Stomach (tissue), 9 donors: ENCODE data around the gene ALX4. TPM values are rescaled to one million over a fixed set of nuclear protein-coding genes. Genes with fewer than 3 reads are reported as not detected.

Experiments
- DNase-seq, 2 donors: peaks; one replicate each; pipeline versions ENCODE4 v3.0.0 to v3.0.0-alpha.2; 2013 to 2019
- H3K27ac ChIP-seq, 5 donors: fragments of 200-600 bp in 4 of 5; sonication (generic) in 4 of 5; one replicate each; pipeline ENCODE4 v1.5.1; 2013 to 2019; ENCODE audit warnings: mild to moderate bottlenecking in 1 of 5, moderate library complexity in 1 of 5
- H3K27me3 ChIP-seq, 3 donors: fragments of 200-600 bp; sonication (generic); one replicate each; pipeline ENCODE4 v1.5.1; 2017 to 2019; ENCODE audit warnings: mixed run types in 1 of 3
- H3K36me3 ChIP-seq, 4 donors: fragments of 200-600 bp; sonication (generic); 1 replicate in 3 of 4; 2 replicates in 1 of 4; pipeline ENCODE4 v1.5.1; 2016 to 2019
- H3K4me1 ChIP-seq, 4 donors: fragments of 200-600 bp; sonication (generic); one replicate each; pipeline ENCODE4 v1.5.1; 2016 to 2019
- H3K4me3 ChIP-seq, 4 donors: fragments of 200-600 bp; sonication (generic) in 3 of 4; one replicate each; pipeline ENCODE4 v1.5.1; 2016 to 2019; ENCODE audit warnings: mild to moderate bottlenecking in 1 of 4
- H3K9me3 ChIP-seq, 4 donors: fragments of 200-600 bp; sonication (generic); one replicate each; pipeline ENCODE4 v1.5.1; 2016 to 2019
- CTCF ChIP-seq, 7 experiments: fragments of 450-650 bp in 4 of 7; fragments of 200-600 bp in 3 of 7; sonication (generic) in 3 of 7; IDR thresholded peaks; one replicate each; pipeline ENCODE4 v1.5.1; 2016 to 2019; ENCODE audit warnings: antibody characterized with exemption in 7 of 7, control low read depth in 2 of 7, mild to moderate bottlenecking in 1 of 7
- EP300 ChIP-seq: sonication (generic); formaldehyde crosslinking; IDR thresholded peaks from one replicate; pipeline ENCODE4 v1.6.1; 2017; ENCODE audit warnings: antibody characterized with exemption
- POLR2A ChIP-seq, 4 donors: fragments of 450-650 bp; IDR thresholded peaks; one replicate each; pipeline ENCODE4 v1.6.1; 2016; ENCODE audit warnings: antibody characterized with exemption in 4 of 4, control low read depth in 2 of 4, mild to moderate bottlenecking in 1 of 4, moderate library complexity in 1 of 4
- POLR2AphosphoS5 ChIP-seq, 3 donors: sonication (generic); formaldehyde crosslinking; IDR thresholded peaks; one replicate each; pipeline ENCODE4 v1.6.1; 2016; ENCODE audit warnings: antibody characterized with exemption in 3 of 3
- WGBS, 5 donors: extraction: QIAGEN DNeasy Blood & Tissue Kit in 3 of 5; methylation state at CpG; one replicate each; pipeline versions ENCODE4 v1.1.5 to v1.1.7; 2013 to 2018; 5-methylcytosine and 5-hydroxymethylcytosine counted together
- intact Hi-C: fragments of 100-400 bp; cut with DNase I; formaldehyde crosslinking; loops from one replicate; pipeline ENCODE4 v1.15.1; 2023; ENCODE audit warnings: low total_unique reads
- polyA plus RNA-seq, 3 donors: library from polyadenylated mRNA; stranded (reverse); fragments of 200-250 nt; gene quantifications; one replicate each; pipeline ENCODE4 v1.2.3, GENCODE V29; 2013
- total RNA-seq, 5 donors: library from RNA; depleted of rRNA; stranded (reverse); fragments of >200 nt; gene quantifications; one replicate each; pipeline versions ENCODE4 v1.1.0 to v1.2.3, GENCODE V29; 2014 to 2016
- donor health status: healthy with polysubstance abuse.
- donor health status: Bipolar disorder and iron deficiency.
- donor health status: healthy.

ALX4 gene
- total and polyA plus RNA-seq, 8 donors: not detected

GRCh38 chr11:44300844-44301563 lies 8.9 kb downstream of the ALX4 start:
- peaks cover 21 to 82% (median 48%) of the 10 kb centered on the region in 3 donors for H3K27me3 ChIP-seq
- H3K27ac ChIP-seq: no peak overlapping the region
- no peaks in the 10 kb centered on the region for H3K9me3 ChIP-seq

GRCh38 chr11:44298862-44299261 lies 11.1 kb downstream of the ALX4 start:
- H3K27ac ChIP-seq: no peak overlapping the region

More at GRCh38 chr11:44300844-44301563, 8.9 kb downstream of the ALX4 start:
- 75 to 84% (median 76%) methylated on average over 5 to 6 of the region's 6 CpGs for WGBS, 5 donors
- intact Hi-C loops: no loop called here
- H3K4me3 ChIP-seq: no peak overlapping the region
- H3K4me1 ChIP-seq: peaks cover 20 to 26% (median 22%) of the 10 kb centered on the region in 4 donors
- H3K36me3 ChIP-seq: no peaks in the 10 kb centered on the region
- DNase-seq: no peak
- TF ChIP-seq POLR2AphosphoS5 (IDR thresholded peaks at IDR 0.05) (no peak), EP300 (no peak), CTCF (IDR thresholded peaks at IDR 0.05) (no peak), POLR2A (IDR thresholded peaks at IDR 0.05) (no peak)

GRCh38 chr11:44290208-44290607 lies 19.7 kb downstream of the ALX4 start:
- TF ChIP-seq CTCF (IDR thresholded peaks at IDR 0.05) (no peak), POLR2A (IDR thresholded peaks at IDR 0.05) (no peak)
- DNase-seq: no peak
- 37 to 76% (median 63%) methylated on average over 4 of the region's 4 CpGs for WGBS, 5 donors
- H3K9me3 ChIP-seq: no peaks in the 10 kb centered on the region
- H3K36me3 ChIP-seq: no peaks in the 10 kb centered on the region
- H3K27ac ChIP-seq: no peak overlapping the region
- intact Hi-C loops: no loop called here
- H3K4me1 ChIP-seq: no peaks in the 10 kb centered on the region
- peaks cover 0 to 15% (median 0%) of the 10 kb centered on the region in 3 donors for H3K27me3 ChIP-seq
- no peak overlapping the region for H3K4me3 ChIP-seq

More at GRCh38 chr11:44298862-44299261, 11.1 kb downstream of the ALX4 start:
- H3K36me3 ChIP-seq: no peaks in the 10 kb centered on the region
- no peaks in the 10 kb centered on the region for H3K9me3 ChIP-seq
- intact Hi-C loops: no loop called here
- TF ChIP-seq POLR2AphosphoS5 (IDR thresholded peaks at IDR 0.05) (no peak), POLR2A (IDR thresholded peaks at IDR 0.05) (no peak), EP300 (no peak), CTCF (IDR thresholded peaks at IDR 0.05) (no peak)
- H3K4me1 ChIP-seq: peaks cover 0 to 5% (median under 1%) of the 10 kb centered on the region in 4 donors
- H3K27me3 ChIP-seq: peaks cover 9 to 76% (median 27%) of the 10 kb centered on the region in 3 donors
- DNase-seq: no peak
- H3K4me3 ChIP-seq: no peak overlapping the region
- 66 to 79% (median 74%) methylated on average over 2 of the region's 2 CpGs for WGBS, 5 donors

- Histone ChIP-seq H3K4me1 (no peaks in the 10 kb centered on the region), H3K27ac (no peak overlapping the region), H3K36me3 (no peaks in the 10 kb centered on the region), H3K4me3 (no peak overlapping the region), H3K27me3 (peaks cover 0 to 4% (median 0%) of the 10 kb centered on the region in 3 donors), H3K9me3 (no peaks in the 10 kb centered on the region)
- TF ChIP-seq POLR2A (IDR thresholded peaks at IDR 0.05) (no peak), POLR2AphosphoS5 (IDR thresholded peaks at IDR 0.05) (no peak), CTCF (IDR thresholded peaks at IDR 0.05) (no peak)
- no peak for DNase-seq
- intact Hi-C loops: loop anchor here (5.0 kb wide), 1 partner anchor 249 kb away; no protein-coding TSS in a partner anchor
- 82 to 93% (median 91%) methylated on average over 3 of the region's 3 CpGs for WGBS, 5 donors
Observed at GRCh38 chr11:44288133-44288526, 21.8 kb downstream of the ALX4 start.
